ENCODE data around the gene DCAF8. TPM values are rescaled to one million over a fixed set of nuclear protein-coding genes. Genes with fewer than 3 reads are reported as not detected.

DCAF8 gene
- total RNA-seq, 2 donors from 2014 or later: 98.5 to 121 TPM

- intact Hi-C loops (cut with DNase I): no loop called here
- no peak for ATAC-seq
- no peak for DNase-seq
Observed at GRCh38 chr1:160271025-160271424, 8.7 kb upstream of the DCAF8 start.

GRCh38 chr1:160267284-160267991, 5.1 kb upstream of the DCAF8 start:
- no peak for ATAC-seq
- intact Hi-C loops (cut with DNase I): no loop called here
- no peak for DNase-seq

DNA sequence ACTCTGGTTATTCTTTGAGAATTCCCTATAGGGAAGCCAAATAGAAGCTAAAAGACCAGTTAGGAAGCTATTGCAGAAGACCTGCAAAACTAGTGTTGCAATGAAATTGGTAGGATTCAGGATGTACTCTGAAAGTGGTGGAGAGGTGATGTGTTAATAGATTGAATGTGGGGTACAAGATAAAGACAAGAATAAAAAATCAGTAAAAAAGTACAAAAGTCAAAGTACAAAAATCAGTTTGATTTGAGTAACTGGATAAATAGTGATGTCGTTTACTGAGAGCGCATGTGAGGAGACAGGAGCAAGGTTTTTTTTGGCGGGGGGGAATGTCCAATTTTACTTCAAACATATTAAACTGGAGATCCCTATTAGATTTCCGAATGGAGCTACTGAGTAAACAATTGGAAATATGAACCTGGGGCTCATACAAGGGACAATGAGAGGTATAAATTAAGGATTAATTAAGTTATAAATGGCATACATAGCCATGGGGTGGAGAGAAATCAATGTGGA, 2.5 kb upstream of the DCAF8 start:
- no peak for DNase-seq
- intact Hi-C loops (cut with DNase I): no loop called here
- ATAC-seq: no peak

GRCh38 chr1:160261556-160261892, 825 bp downstream of the DCAF8 start:
- intact Hi-C loops (cut with DNase I): no loop called here
- DNase-seq: no peak
- ATAC-seq: peak; percentile 18 to 45

DNA sequence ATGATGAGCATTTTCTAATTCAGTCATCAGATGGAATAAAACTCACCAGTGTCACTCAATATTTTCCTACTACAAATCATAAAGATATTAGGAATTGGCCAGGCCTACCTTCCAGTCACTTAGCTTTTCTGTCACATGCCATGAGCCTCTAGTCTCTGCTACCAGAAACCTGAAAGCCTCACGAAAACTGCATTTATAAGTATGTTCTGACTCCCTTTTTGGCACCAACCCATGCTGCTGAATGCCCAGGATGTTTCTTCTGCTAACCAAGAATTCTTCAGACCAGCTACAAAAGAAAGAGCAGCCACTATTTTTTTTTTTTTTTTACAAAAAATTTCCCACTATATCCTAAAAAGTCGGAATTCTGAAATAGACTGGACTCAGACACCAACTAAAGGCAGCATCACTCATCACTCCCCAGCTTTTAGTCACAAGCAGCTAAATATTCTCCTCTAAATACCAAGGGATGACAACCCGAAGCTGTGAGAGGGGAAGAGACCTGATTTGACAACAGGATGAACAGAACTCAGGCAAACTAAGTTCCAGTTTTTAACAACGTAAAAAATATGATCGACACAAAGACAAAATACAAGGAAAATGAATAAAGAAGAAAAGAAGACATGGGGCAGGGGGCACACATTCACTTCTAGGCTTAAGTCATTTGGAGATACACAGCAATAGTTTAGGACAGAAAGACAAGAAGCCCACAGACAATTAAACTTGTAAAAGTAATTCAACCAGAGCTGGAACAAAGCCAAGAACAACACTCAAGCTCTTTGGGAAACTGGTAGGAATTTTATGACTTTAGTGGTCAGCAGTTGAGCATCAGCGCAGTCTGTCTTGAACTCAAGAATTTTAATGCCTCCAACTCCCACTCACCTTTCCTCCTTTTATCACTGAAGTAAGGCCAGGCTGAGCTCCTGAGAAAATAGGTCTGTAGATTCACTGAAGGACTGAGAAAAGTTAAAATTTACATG, 1.7 kb downstream of the DCAF8 start:
- DNase-seq (no peak), ATAC-seq (peak in 1 of 2 donors; percentile 20)

DNA sequence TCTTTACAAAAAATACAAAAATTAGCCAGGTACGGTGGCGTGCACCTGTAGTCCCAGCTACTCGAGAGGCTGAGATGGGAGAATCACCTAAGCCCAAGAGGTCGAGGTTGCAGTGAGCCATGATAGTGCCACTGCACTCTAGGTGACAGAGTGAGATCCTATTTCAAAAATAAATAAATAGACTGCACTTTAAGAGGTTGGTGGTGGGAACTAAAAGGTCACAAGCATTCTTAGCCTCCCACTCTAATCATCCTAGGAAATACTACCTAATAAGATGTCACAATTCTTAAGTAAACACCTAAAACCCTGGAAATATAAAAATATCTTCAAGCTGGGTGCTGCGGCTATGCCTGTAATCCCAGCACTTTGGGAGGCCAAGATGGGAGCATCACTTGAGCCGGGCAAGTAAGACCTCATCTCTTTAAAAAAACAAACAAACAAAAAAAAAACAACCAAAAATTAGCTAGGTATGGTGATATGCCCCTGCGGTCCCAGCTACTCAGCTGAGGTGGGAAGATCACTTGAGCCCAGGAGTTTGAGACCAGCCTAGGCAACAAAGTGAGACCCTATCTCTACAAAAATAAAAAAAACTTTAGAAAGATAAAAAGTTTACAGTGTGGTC, 4.1 kb downstream of the DCAF8 start:
- intact Hi-C loops (cut with DNase I): loop anchor here in 1 of 2 donors (10.0 kb wide), 2 partner anchors 63 to 163 kb away; partner anchors contain the start of genes CASQ1 and IGSF8
- DNase-seq: no peak
- no peak for ATAC-seq

More for the DNA sequence above, 1.7 kb downstream of the DCAF8 start:
- intact Hi-C loops (cut with DNase I): no loop called here

- intact Hi-C loops (cut with DNase I): loop anchor here in 1 of 2 donors (10.0 kb wide), 2 partner anchors 63 to 163 kb away; partner anchors contain the start of genes CASQ1 and IGSF8
- DNase-seq: no peak
- no peak for ATAC-seq
Observed at GRCh38 chr1:160257411-160258015, 4.8 kb downstream of the DCAF8 start.

GRCh38 chr1:160256396-160257046, 5.8 kb downstream of the DCAF8 start:
- DNase-seq (no peak), ATAC-seq (peak in 1 of 2 donors; percentile 39)
- intact Hi-C loops (cut with DNase I): loop anchor here in 1 of 2 donors (10.0 kb wide), 2 partner anchors 62 to 162 kb away; partner anchors contain the start of genes CASQ1 and IGSF8

GRCh38 chr1:160255781-160256300, 6.5 kb downstream of the DCAF8 start:
- DNase-seq: no peak
- ATAC-seq: no peak
- intact Hi-C loops (cut with DNase I): loop anchor here in 1 of 2 donors (10.0 kb wide), 2 partner anchors 61 to 161 kb away; partner anchors contain the start of genes CASQ1 and IGSF8

DNA sequence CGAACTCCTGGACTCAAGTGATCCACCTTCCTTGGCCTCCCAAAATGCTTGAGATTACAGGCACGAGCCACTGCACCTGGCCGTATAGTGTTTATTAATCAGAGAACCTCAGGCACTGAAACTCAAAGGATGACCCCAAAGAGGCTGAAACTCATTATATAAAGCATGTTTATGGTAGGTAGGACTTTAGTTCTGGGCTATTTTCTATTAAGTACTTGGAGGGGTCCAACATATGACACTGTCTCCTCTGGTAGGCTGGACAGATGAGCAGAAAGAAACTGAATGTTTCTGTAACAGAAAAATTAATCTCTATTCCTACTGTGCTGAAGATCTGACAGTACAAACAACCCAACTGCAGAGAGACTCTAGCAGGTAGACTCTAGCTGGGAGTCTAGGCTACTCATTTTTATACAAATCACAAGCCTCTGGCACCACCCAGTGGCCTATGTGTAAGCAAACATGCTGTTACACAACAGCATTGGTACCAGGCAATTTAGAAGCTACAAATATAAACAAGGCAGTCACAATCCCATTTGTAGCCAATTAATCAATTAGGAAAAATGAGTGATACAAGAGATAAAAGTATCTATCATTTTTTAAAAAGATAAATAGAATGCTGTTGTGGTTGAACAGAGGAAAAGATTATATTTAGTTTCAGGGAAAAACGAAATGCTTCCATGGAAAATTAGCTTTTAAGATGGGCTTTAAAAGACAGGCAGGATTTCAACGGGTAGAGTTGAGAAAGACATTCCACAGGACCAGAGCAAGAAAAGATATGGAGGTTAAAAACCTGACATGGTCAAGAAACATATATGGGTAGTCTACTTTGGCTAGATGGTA, 10.4 kb downstream of the DCAF8 start:
- intact Hi-C loops (cut with DNase I): loop anchor here (2.0 to 10.0 kb wide), 4 partner anchors 57 to 157 kb away; partner anchors contain the start of genes CASQ1 (in 1 of the 2) and IGSF8 (in 1 of the 2)
- ATAC-seq (peak; percentile 90 to 96), DNase-seq (peak; percentile 75)

DNA sequence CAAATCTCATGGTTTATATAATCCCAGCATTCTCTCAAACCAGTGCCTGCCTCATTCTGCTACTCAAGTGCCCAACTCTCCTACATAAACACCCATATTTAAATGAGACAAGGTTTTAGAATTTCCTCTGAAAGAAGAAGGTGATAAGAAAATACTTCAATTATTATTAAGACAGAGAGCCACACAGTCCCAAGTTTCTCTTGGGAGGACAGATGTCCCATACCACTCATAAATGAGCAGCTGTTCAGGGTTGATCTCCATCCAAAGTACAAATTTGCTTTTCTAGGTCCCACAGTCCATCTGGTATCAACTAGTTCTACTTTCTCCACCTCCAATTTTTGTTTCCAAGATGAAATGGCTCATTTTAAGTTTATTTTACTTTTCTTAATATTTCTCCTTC, 11.3 kb downstream of the DCAF8 start:
- ATAC-seq (peak in 1 of 2 donors; percentile 17), DNase-seq (no peak)
- intact Hi-C loops (cut with DNase I): loop anchor here (2.0 to 10.0 kb wide), 4 partner anchors 56 to 156 kb away; partner anchors contain the start of genes CASQ1 (in 1 of the 2) and IGSF8 (in 1 of the 2)

DNA sequence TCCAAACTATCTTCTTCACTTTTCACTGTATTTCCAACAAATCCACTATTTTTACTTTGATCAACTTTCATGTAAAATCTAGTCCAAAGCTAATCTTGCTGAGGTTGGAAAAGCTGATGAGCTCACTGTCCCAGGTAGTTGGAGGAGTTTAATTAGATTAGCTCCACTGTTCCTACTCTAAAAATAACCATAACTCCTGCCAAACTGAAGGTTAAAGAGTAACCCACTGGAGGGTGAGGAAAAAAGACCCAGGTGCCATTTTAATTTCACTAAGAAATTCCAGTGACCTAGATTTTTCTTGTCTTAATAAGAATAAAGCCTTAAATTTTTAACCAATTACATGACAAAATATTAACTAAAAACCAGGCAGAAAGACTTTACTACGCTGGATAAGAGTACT, 15.3 kb downstream of the DCAF8 start:
- intact Hi-C loops (cut with DNase I): loop anchor here in 1 of 2 donors (5.0 kb wide), 1 partner anchor 40 kb away; the partner anchor contains the start of gene PEA15
- DNase-seq (no peak), ATAC-seq (peak in 1 of 2 donors; percentile 27)

DNA sequence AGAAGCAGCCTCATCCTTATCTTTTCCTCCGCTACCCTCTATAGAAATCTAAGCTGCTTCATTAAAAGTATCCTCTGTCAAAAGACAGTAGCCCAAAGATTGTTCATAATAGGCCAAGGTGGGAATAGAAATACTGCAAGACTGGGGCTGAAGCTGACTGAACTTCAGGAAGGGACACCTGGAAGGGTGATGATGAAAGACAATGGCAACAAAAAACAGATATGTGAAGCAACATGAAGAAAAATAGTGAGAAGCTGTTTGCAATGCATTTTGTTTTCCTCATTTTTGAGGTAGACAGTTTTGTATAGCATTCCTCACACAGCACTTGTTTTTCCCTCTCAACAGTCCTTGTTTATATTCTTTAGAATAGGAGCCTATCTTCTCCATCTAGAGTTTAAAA, 16.9 kb downstream of the DCAF8 start:
- DNase-seq (no peak), ATAC-seq (no peak)
- intact Hi-C loops (cut with DNase I): loop anchor here in 1 of 2 donors (5.0 kb wide), 1 partner anchor 38 kb away; the partner anchor contains the start of gene PEA15

- DNase-seq (no peak), ATAC-seq (no peak)
- intact Hi-C loops (cut with DNase I): no loop called here
Observed at GRCh38 chr1:160244209-160244608, 18.1 kb downstream of the DCAF8 start.

DNA sequence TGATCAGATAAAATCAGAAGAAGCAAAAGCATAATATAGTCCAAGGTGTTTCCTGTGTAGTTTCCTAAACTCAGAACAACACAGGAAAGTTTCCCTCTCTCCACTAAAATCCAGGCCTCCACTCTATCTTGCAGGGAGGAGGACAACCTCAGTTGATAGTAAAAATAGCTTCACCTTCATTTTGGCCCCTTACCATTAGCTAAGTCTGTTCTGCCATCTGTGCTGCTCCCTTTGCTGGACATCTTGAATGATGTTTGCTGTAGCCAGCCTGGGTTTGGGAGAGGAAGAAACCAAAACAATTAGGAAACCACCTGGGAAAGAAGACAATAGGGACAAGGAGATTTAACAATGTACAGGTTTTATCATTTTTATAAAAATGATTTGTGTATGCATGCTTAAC, 18.6 kb downstream of the DCAF8 start:
- ATAC-seq: peak in 1 of 2 donors; percentile 10
- intact Hi-C loops (cut with DNase I): no loop called here
- no peak for DNase-seq

DNA sequence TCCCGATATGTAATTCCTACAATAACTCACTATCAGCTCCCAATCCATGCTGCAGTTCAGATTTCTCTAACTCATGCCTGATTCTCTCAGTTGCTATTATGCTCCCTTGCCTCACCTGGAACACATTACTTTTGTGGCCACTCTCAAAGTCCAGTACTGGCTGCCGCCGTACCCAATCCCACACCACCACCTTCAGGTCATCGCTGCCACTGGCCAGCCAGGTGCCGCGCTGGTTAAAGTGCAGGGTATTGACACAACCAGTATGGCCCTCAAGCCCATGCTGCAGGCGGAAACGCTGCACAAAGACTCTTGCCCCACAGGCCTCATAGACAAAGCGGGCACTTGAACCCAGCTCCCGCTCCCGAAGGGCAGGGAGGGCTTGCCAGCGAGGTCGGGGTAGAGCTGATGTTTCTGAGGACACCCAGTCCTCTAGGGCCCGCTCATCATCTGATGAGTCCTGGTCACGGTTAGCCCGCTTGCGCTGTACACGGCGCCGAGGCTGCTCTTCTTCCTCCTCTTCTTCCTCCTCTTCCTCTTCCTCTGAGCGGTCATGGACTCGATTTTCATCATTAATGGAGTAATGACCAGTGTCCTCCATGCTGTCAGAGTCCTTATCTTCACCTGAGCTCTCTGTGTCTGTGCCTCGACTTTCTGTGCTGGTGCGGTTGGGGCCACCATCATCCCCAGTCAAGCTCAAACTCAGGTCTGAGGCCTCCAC, 22.6 kb downstream of the DCAF8 start:
- ATAC-seq: no peak
- intact Hi-C loops (cut with DNase I): no loop called here
- no peak for DNase-seq
